ENCODE results near the gene XXYLT1. TPM values are rescaled to one million over a fixed set of nuclear protein-coding genes. Genes with fewer than 3 reads are reported as not detected.
"Not testable (repeated sequence)": the region's sequence is repeated elsewhere in the genome, so short reads cannot be mapped to it uniquely, and the experiment has no call there.

XXYLT1 gene
- total and polyA plus RNA-seq, 7 donors: 2.5 to 13.8 (median 11.1) TPM

DNA sequence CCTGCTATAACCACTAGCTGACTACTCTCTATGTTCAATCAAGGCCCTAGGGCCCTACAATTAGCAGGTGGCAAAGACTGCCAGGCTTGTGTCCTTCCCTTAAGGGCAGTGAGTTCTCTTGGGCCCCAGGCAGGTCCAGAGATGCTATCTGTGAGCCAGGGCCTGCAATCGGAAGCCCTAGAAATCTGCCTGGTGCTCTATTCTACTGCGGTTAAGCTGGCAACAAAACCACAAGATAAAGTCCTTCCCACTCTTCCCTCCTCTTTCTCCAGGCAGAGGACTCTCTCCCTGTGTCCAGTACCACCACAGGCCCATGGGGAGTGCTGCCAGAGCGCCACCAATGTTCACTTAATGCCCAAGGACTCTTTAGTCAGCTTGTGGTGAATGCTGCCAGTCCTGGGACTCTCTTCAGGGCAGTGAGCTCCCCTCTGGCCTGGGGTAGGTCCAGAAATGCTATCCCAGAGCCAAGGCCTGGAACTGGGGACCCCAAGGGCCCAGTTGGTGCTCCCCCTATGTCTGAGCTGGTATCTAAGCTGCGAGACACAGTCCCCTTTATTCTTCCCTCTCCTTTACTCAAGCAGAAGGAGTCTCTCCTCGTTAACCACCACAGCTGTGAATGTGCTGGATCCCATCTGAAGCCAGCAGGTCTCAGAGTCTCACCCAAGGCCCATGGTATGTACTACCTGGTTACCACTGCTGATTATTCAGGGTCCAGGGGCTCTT lies 34.7 kb downstream of the XXYLT1 start:
- Histone ChIP-seq H3K4me1 (peaks cover 0 to 51% (median 37%) of the 10 kb centered on the region in 4 donors), H3K4me3 (no peak overlapping the region), H3K27me3 (no peaks in the 10 kb centered on the region), H3K36me3 (no peaks in the 10 kb centered on the region), H3K27ac (no peak overlapping the region), H3K9me3 (no peaks in the 10 kb centered on the region)
- peak; percentile 61 for DNase-seq
- intact Hi-C loops (cut with DNase I): no loop called here
- 94 to 97% methylated on average over 5 of the region's 5 CpGs for WGBS, 2 donors
- TF ChIP-seq POLR2AphosphoS5 (IDR thresholded peaks at IDR 0.05) (no peak), POLR2A (IDR thresholded peaks at IDR 0.05) (no peak), CTCF (IDR thresholded peaks at IDR 0.05) (no peak)

GRCh38 chr3:195230244-195230643 lies 40.7 kb downstream of the XXYLT1 start:
- intact Hi-C loops (cut with DNase I): no loop called here
- peaks cover 0 to 6% (median 0%) of the 10 kb centered on the region in 4 donors for H3K4me1 ChIP-seq
- no peaks in the 10 kb centered on the region for H3K9me3 ChIP-seq
- WGBS, 2 donors: 89 to 96% methylated on average over 1 of the region's 1 CpG
- peak; percentile 24 for DNase-seq
- no peaks in the 10 kb centered on the region for H3K36me3 ChIP-seq
- TF ChIP-seq POLR2A (IDR thresholded peaks at IDR 0.05) (no peak), POLR2AphosphoS5 (IDR thresholded peaks at IDR 0.05) (peak; percentile 68 to 93 (median 85)), EP300 (IDR thresholded peaks at IDR 0.05) (peak in 3 of 4 donors; percentile 33 to 74 (median 62))
- no peak overlapping the region for H3K4me3 ChIP-seq
- peak overlapping the region in 3 of 4 donors; percentile 20 to 40 (median 28) for H3K27ac ChIP-seq
- H3K27me3 ChIP-seq: no peaks in the 10 kb centered on the region

DNA sequence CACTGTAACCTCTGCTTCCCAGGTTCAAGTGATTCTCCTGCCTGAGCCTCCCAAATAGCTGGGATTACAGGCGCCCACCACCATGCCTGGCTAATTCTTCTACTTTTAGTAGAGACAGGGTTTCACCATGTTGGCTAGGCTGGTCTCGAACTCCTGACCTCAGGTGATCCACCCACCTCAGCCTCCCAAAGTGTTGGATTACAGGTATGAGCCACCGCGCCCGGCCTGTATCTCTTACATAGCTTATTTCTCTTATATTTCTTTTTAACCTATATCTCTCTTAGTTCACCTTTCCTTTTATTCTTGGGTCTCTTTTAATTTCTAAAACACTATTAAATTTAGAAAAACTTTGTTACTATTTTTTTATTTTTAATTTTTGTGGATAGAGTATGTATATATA lies 42.1 kb downstream of the XXYLT1 start:
- peak; percentile 37 for DNase-seq
- H3K4me3 ChIP-seq; H3K27ac ChIP-seq; H3K9me3 ChIP-seq; H3K36me3 ChIP-seq; intact Hi-C loops (cut with DNase I); H3K27me3 ChIP-seq: not testable (repeated sequence)
- peaks cover 0 to 13% (median 11%) of the 10 kb centered on the region in 4 donors for H3K4me1 ChIP-seq
- 94 to 95% methylated on average over 5 of the region's 5 CpGs for WGBS, 2 donors

- WGBS, 2 donors: 91 to 95% methylated on average over 6 of the region's 6 CpGs
- DNase-seq: peak; percentile 62
- H3K4me1 ChIP-seq: peaks cover 0 to 23% (median 21%) of the 10 kb centered on the region in 4 donors
- no peaks in the 10 kb centered on the region for H3K9me3 ChIP-seq
- H3K36me3 ChIP-seq: no peaks in the 10 kb centered on the region
- TF ChIP-seq CTCF (IDR thresholded peaks at IDR 0.05): no peak
- TF ChIP-seq EP300 (IDR thresholded peaks at IDR 0.05): no peak
- TF ChIP-seq POLR2A (IDR thresholded peaks at IDR 0.05): no peak
- no peak for TF ChIP-seq POLR2AphosphoS5 (IDR thresholded peaks at IDR 0.05)
- intact Hi-C loops (cut with DNase I): no loop called here
- no peak overlapping the region for H3K4me3 ChIP-seq
- no peak overlapping the region for H3K27ac ChIP-seq
- H3K27me3 ChIP-seq: no peaks in the 10 kb centered on the region
These were observed 43.1 kb downstream of the XXYLT1 start for GRCh38 chr3:195227871-195228270.

GRCh38 chr3:195226900-195227447 lies 44.0 kb downstream of the XXYLT1 start:
- DNase-seq: peak; percentile 49
- intact Hi-C loops (cut with DNase I): no loop called here
- WGBS, 2 donors: 66 to 82% methylated on average over 9 of the region's 9 CpGs

More at GRCh38 chr3:195226900-195227447, 44.0 kb downstream of the XXYLT1 start:
- H3K27me3 ChIP-seq: no peaks in the 10 kb centered on the region
- H3K4me1 ChIP-seq: peaks cover 0 to 31% (median 30%) of the 10 kb centered on the region in 4 donors
- no peaks in the 10 kb centered on the region for H3K36me3 ChIP-seq
- no peak overlapping the region for H3K27ac ChIP-seq
- H3K9me3 ChIP-seq: no peaks in the 10 kb centered on the region
- TF ChIP-seq POLR2AphosphoS5 (IDR thresholded peaks at IDR 0.05) (no peak), CTCF (IDR thresholded peaks at IDR 0.05) (no peak), EP300 (IDR thresholded peaks at IDR 0.05) (no peak), POLR2A (IDR thresholded peaks at IDR 0.05) (no peak)
- no peak overlapping the region for H3K4me3 ChIP-seq
